NCI-H526 (cell line): Measurements from ENCODE around the gene LGALS9B.
"Not testable (repeated sequence)": the region's sequence is repeated elsewhere in the genome, so short reads cannot be mapped to it uniquely, and the experiment has no call there.

Source experiments
- DNase-seq, 2 experiments: peaks; one replicate each; lab custom pipeline; 2025; lab: John Stamatoyannopoulos, UW

Gene LGALS9B

GRCh38 chr17:20466999-20467398 lies 340 bp downstream of the LGALS9B start:
- DNase-seq = not testable (repeated sequence)

GRCh38 chr17:20466553-20466952 lies 786 bp downstream of the LGALS9B start:
- DNase-seq = not testable (repeated sequence)

GRCh38 chr17:20465535-20465934 lies 1.8 kb downstream of the LGALS9B start:
- DNase-seq = not testable (repeated sequence)

- DNase-seq = not testable (repeated sequence)
Observed at GRCh38 chr17:20464854-20465414, 2.4 kb downstream of the LGALS9B start.

GRCh38 chr17:20462158-20462557 lies 5.2 kb downstream of the LGALS9B start:
- DNase-seq = not testable (repeated sequence)

GRCh38 chr17:20457848-20458381 lies 9.4 kb downstream of the LGALS9B start:
- not testable (repeated sequence) for DNase-seq

- not testable (repeated sequence) for DNase-seq
Observed at GRCh38 chr17:20455106-20455505, 12.2 kb downstream of the LGALS9B start.

GRCh38 chr17:20453820-20454434 lies 13.4 kb downstream of the LGALS9B start:
- DNase-seq = not testable (repeated sequence)

GRCh38 chr17:20450852-20451251 lies 16.5 kb downstream of the LGALS9B start:
- not testable (repeated sequence) for DNase-seq

GRCh38 chr17:20447534-20448321 lies 19.6 kb downstream of the LGALS9B start:
- not testable (repeated sequence) for DNase-seq

- DNase-seq = peak in 1 of 2 experiments; percentile 0
Observed at GRCh38 chr17:20446895-20447294, 20.4 kb downstream of the LGALS9B start.

- DNase-seq = not testable (repeated sequence)
Observed at GRCh38 chr17:20444581-20445236, 22.6 kb downstream of the LGALS9B start.

GRCh38 chr17:20444173-20444572 lies 23.2 kb downstream of the LGALS9B start:
- not testable (repeated sequence) for DNase-seq

GRCh38 chr17:20443632-20444031 lies 23.7 kb downstream of the LGALS9B start:
- DNase-seq = not testable (repeated sequence)

GRCh38 chr17:20440665-20441064 lies 26.7 kb downstream of the LGALS9B start:
- not testable (repeated sequence) for DNase-seq

- not testable (repeated sequence) for DNase-seq
Observed at GRCh38 chr17:20435166-20435565, 32.2 kb downstream of the LGALS9B start.

- not testable (repeated sequence) for DNase-seq
Observed at GRCh38 chr17:20433382-20433781, 34.0 kb downstream of the LGALS9B start.

- DNase-seq = not testable (repeated sequence)
Observed at GRCh38 chr17:20427264-20427663, 40.1 kb downstream of the LGALS9B start.

- DNase-seq = not testable (repeated sequence)
Observed at GRCh38 chr17:20422826-20423225, 44.5 kb downstream of the LGALS9B start.

GRCh38 chr17:20418838-20419237 lies 48.5 kb downstream of the LGALS9B start:
- not testable (repeated sequence) for DNase-seq

GRCh38 chr17:20417492-20418080 lies 49.8 kb downstream of the LGALS9B start:
- DNase-seq = not testable (repeated sequence)
